ENCODE measurements around the gene DYNC1I1.

DYNC1I1 gene

DNA sequence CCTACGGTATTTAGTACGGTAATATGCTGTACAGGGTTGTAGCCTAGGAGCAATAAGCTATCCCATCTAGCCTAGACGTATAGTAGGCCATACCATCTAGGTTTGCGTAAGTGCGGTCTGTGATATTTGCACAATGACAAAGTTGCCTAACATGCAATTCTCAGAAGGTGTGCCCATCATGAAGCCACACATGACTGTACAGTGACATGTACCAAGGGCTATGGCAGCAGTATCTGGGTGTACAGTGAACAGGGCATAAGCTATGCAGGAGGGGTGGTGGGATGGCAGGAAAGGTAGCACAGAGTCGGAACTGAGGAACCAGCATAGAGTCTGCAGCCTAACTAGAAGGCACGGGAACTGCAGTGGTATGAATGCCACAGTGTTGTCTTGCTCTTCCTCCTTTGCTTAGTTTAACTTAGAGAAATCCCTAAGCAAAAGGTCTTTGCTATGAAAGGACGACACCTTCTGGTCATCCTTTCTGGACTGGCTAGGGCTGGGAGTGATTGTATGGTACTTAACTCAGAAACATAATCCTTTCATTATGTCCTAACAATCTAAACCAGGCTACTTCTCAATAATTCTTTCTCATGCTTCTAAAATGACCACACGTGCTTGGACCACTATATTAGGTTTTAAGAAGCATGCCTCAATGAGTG, 93.5 kb downstream of the DYNC1I1 start:
- no peaks in the 10 kb centered on the region for H3K27me3 ChIP-seq (ENCODE audit: control insufficient read depth, insufficient read depth, low read length)
- no peaks in the 10 kb centered on the region for H3K9me3 ChIP-seq (ENCODE audit: control insufficient read depth, low read depth, low read length)
- H3K4me1 ChIP-seq (ENCODE audit: control insufficient read depth, low read depth, low read length), result no peaks in the 10 kb centered on the region
- H3K9ac ChIP-seq (ENCODE audit: low read length), result no peak overlapping the region
- no peak overlapping the region for H3K4me3 ChIP-seq (ENCODE audit: low read length)
- no peak overlapping the region for H3K27ac ChIP-seq (ENCODE audit: low read length)
- no peaks in the 10 kb centered on the region for H3K36me3 ChIP-seq (ENCODE audit: control insufficient read depth, low read depth, low read length)

- H3K4me3 ChIP-seq (ENCODE audit: low read length), result no peak overlapping the region
- H3K9ac ChIP-seq (ENCODE audit: low read length), result no peak overlapping the region
- no peaks in the 10 kb centered on the region for H3K27me3 ChIP-seq (ENCODE audit: control insufficient read depth, insufficient read depth, low read length)
- no peaks in the 10 kb centered on the region for H3K9me3 ChIP-seq (ENCODE audit: control insufficient read depth, low read depth, low read length)
- no peaks in the 10 kb centered on the region for H3K4me1 ChIP-seq (ENCODE audit: control insufficient read depth, low read depth, low read length)
- no peak overlapping the region for H3K27ac ChIP-seq (ENCODE audit: low read length)
- H3K36me3 ChIP-seq (ENCODE audit: control insufficient read depth, low read depth, low read length), result no peaks in the 10 kb centered on the region
Observed at GRCh38 chr7:95867309-95867708, 95.0 kb downstream of the DYNC1I1 start.

DNA sequence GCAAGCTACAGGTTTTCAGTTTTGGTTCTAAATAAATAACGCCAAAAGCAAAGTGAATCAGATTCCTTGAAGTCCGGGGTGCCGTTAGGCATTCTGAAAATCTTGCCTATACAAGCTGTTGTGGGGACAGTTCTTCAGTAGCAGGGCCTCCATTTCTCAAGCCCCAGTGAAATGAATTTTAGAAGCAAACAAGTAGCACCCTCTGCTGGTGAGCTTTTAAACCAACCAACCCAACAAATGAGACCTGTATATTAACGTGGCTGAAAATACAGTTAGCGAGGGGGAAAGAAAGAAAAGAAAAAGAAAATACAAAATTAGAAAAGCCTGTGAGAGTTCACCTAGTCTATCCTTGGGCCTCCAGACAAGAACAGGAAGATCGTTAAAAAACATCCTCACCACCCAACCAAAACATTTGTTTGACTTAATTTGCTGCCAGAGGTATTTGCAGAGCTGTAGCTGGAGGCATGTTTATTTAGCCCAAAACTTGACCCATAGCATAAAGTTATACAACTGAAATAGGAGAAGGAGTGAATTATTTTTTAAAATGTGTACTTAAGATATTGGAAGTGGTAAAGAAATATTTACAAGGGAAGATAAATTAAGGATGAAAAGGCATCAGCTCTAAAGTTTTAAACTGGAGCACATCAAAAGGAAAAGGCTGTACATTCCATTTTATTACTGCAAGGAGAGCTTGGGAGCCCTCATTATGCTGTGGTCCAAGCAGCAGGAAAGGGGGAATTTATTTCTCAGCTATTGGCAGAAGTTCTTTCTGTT, 98.9 kb downstream of the DYNC1I1 start:
- Histone ChIP-seq H3K9ac (ENCODE audit: low read length) (no peak overlapping the region), H3K4me3 (ENCODE audit: low read length) (no peak overlapping the region), H3K27me3 (ENCODE audit: control insufficient read depth, insufficient read depth, low read length) (no peaks in the 10 kb centered on the region), H3K9me3 (ENCODE audit: control insufficient read depth, low read depth, low read length) (no peaks in the 10 kb centered on the region), H3K4me1 (ENCODE audit: control insufficient read depth, low read depth, low read length) (no peaks in the 10 kb centered on the region), H3K36me3 (ENCODE audit: control insufficient read depth, low read depth, low read length) (no peaks in the 10 kb centered on the region), H3K27ac (ENCODE audit: low read length) (no peak overlapping the region)

DNA sequence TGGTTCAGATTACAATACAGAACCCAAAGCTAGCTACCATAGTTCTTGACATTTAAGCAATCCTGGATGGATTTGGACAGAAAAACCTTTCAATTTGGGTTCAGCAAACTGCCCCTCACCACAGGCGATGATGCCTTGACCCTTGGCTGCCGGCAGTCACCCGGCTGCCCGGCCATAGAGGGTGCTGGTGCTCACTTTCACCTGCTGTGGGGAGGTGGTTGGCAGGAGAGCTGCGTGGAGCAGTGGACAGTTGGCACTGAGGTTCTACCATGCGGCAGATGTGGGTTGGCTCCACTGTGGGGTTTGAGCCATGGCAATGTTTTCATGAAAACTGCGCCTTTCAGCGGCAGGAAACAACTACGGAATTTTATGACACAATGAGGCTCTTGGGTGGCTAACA, 99.5 kb downstream of the DYNC1I1 start:
- H3K36me3 ChIP-seq (ENCODE audit: control insufficient read depth, low read depth, low read length), result no peaks in the 10 kb centered on the region
- no peak overlapping the region for H3K4me3 ChIP-seq (ENCODE audit: low read length)
- H3K4me1 ChIP-seq (ENCODE audit: control insufficient read depth, low read depth, low read length), result no peaks in the 10 kb centered on the region
- no peak overlapping the region for H3K9ac ChIP-seq (ENCODE audit: low read length)
- no peaks in the 10 kb centered on the region for H3K27me3 ChIP-seq (ENCODE audit: control insufficient read depth, insufficient read depth, low read length)
- no peak overlapping the region for H3K27ac ChIP-seq (ENCODE audit: low read length)
- no peaks in the 10 kb centered on the region for H3K9me3 ChIP-seq (ENCODE audit: control insufficient read depth, low read depth, low read length)

DNA sequence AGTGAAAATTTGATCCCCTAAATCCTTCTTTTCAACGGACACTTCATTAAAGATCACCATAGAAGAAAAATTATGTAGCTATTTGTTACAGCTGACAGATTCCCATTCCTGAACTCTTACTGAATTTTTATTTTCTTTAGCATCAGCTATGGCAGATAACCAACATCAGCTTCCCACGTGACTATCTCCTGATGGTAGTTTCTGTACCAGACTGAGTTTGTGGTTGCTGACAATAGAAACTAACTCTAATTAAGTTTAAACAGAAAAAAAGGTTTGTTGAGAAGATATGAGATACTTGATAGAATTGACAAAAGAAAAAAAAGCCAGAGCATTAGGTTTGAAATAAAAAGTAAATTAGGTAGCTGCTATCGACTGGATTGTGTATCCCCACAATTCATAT, 101.8 kb downstream of the DYNC1I1 start:
- Histone ChIP-seq H3K36me3 (ENCODE audit: control insufficient read depth, low read depth, low read length) (no peaks in the 10 kb centered on the region), H3K27me3 (ENCODE audit: control insufficient read depth, insufficient read depth, low read length) (no peaks in the 10 kb centered on the region), H3K4me1 (ENCODE audit: control insufficient read depth, low read depth, low read length) (no peaks in the 10 kb centered on the region), H3K9ac (ENCODE audit: low read length) (no peak overlapping the region), H3K9me3 (ENCODE audit: control insufficient read depth, low read depth, low read length) (no peaks in the 10 kb centered on the region), H3K4me3 (ENCODE audit: low read length) (no peak overlapping the region), H3K27ac (ENCODE audit: low read length) (no peak overlapping the region)

DNA sequence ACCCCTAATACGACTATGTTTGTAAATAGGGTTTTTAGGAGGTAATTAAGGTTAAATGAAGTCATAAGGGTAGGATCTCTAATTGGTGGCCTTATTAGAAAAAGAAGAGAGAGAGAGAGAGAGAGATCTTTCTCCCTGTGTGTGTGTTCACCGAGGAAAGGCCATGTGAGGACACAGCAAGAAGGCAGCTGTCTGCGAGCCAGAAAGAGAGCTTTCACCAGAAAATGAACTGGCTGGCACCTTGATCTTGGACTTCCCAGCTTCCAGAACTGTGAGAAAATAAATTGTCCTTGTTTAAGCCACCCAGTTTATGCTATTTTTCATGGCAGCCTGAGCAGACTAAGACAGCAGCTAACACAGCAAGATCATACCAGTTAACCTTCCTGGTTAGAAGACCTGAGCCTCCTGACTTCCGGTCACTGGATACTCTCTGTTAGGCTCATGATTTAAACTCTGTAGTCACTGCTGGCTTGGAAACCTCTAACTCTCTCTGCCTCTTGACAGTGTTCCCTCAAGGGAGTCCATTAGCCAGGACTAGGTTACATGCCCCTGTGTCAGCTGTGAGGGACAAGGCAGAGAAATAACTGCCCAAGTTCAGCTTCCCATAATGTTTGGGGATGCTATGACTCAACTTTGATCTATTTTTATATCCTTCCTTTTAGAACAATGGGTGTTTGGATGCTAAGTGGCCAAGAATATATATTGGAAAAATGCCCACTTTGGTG, 102.3 kb downstream of the DYNC1I1 start:
- H3K36me3 ChIP-seq (ENCODE audit: control insufficient read depth, low read depth, low read length), result no peaks in the 10 kb centered on the region
- H3K27me3 ChIP-seq (ENCODE audit: control insufficient read depth, insufficient read depth, low read length), result no peaks in the 10 kb centered on the region
- H3K4me1 ChIP-seq (ENCODE audit: control insufficient read depth, low read depth, low read length), result no peaks in the 10 kb centered on the region
- no peaks in the 10 kb centered on the region for H3K9me3 ChIP-seq (ENCODE audit: control insufficient read depth, low read depth, low read length)
- H3K4me3 ChIP-seq (ENCODE audit: low read length), result no peak overlapping the region
- H3K27ac ChIP-seq (ENCODE audit: low read length), result no peak overlapping the region
- no peak overlapping the region for H3K9ac ChIP-seq (ENCODE audit: low read length)

DNA sequence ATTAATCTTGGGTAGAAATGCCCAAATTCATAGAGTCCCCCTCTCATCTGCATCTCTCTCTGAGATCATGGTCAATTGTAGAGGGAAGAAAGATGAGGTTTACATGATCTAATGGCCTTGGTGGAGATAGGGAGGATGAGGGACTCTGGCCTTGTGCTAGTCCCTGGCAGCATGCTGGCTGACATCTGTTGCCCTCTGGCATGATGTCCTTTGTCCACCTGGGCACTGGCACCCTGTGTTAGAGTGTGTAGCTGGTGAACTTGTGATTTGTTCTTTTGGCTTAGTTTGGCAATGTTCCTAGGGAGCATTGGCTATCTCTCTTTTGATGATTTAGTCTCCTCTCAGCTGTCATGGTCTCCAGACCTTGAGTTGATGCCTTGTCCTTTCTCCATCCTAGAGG, 103.2 kb downstream of the DYNC1I1 start:
- Histone ChIP-seq H3K9me3 (ENCODE audit: control insufficient read depth, low read depth, low read length) (no peaks in the 10 kb centered on the region), H3K4me3 (ENCODE audit: low read length) (no peak overlapping the region), H3K27ac (ENCODE audit: low read length) (no peak overlapping the region), H3K27me3 (ENCODE audit: control insufficient read depth, insufficient read depth, low read length) (no peaks in the 10 kb centered on the region), H3K4me1 (ENCODE audit: control insufficient read depth, low read depth, low read length) (no peaks in the 10 kb centered on the region), H3K9ac (ENCODE audit: low read length) (no peak overlapping the region), H3K36me3 (ENCODE audit: control insufficient read depth, low read depth, low read length) (no peaks in the 10 kb centered on the region)

GRCh38 chr7:95878677-95879076, 106.3 kb downstream of the DYNC1I1 start:
- Histone ChIP-seq H3K4me1 (ENCODE audit: control insufficient read depth, low read depth, low read length) (no peaks in the 10 kb centered on the region), H3K4me3 (ENCODE audit: low read length) (no peak overlapping the region), H3K27me3 (ENCODE audit: control insufficient read depth, insufficient read depth, low read length) (no peaks in the 10 kb centered on the region), H3K9ac (ENCODE audit: low read length) (no peak overlapping the region), H3K36me3 (ENCODE audit: control insufficient read depth, low read depth, low read length) (no peaks in the 10 kb centered on the region), H3K27ac (ENCODE audit: low read length) (no peak overlapping the region), H3K9me3 (ENCODE audit: control insufficient read depth, low read depth, low read length) (no peaks in the 10 kb centered on the region)

- Histone ChIP-seq H3K4me1 (ENCODE audit: control insufficient read depth, low read depth, low read length) (peaks cover 1% of the 10 kb centered on the region), H3K9ac (ENCODE audit: low read length) (no peak overlapping the region), H3K9me3 (ENCODE audit: control insufficient read depth, low read depth, low read length) (no peaks in the 10 kb centered on the region), H3K27me3 (ENCODE audit: control insufficient read depth, insufficient read depth, low read length) (no peaks in the 10 kb centered on the region), H3K4me3 (ENCODE audit: low read length) (no peak overlapping the region), H3K27ac (ENCODE audit: low read length) (no peak overlapping the region), H3K36me3 (ENCODE audit: control insufficient read depth, low read depth, low read length) (no peaks in the 10 kb centered on the region)
Observed at GRCh38 chr7:95881597-95881996, 109.2 kb downstream of the DYNC1I1 start.

- Histone ChIP-seq H3K9ac (ENCODE audit: low read length) (no peak overlapping the region), H3K36me3 (ENCODE audit: control insufficient read depth, low read depth, low read length) (no peaks in the 10 kb centered on the region), H3K27me3 (ENCODE audit: control insufficient read depth, insufficient read depth, low read length) (no peaks in the 10 kb centered on the region), H3K9me3 (ENCODE audit: control insufficient read depth, low read depth, low read length) (no peaks in the 10 kb centered on the region), H3K27ac (ENCODE audit: low read length) (no peak overlapping the region), H3K4me1 (ENCODE audit: control insufficient read depth, low read depth, low read length) (peaks cover 3% of the 10 kb centered on the region), H3K4me3 (ENCODE audit: low read length) (no peak overlapping the region)
Observed at GRCh38 chr7:95883217-95883616, 110.9 kb downstream of the DYNC1I1 start.

DNA sequence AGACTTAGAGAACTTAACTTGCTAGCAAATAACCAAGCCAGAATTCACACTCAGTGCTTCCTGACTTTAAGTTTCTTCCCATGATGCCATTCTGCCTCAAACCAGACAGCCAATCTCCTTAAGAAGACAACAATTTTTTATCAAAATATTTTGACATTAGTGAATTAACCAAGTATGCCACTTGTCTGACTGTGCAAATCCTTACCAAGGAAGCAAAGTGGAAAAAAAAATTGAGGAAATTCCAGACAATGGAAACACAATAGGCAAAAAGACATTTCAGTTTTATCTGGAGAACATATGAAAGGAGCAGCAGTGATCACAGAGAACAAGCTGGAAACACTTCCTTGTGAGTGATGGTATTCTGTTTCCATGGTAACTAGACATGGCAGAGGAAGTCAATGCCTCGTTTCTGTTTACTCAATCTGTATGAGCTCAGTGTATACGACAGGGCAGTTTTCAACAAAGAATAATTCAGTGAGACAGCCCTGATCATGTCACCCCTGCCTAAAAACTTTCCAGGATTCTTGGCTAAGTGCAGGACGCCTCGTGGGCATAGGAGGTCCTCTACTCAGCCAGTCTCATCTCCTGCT, 114.2 kb downstream of the DYNC1I1 start:
- Histone ChIP-seq H3K4me3 (ENCODE audit: low read length) (no peak overlapping the region), H3K4me1 (ENCODE audit: control insufficient read depth, low read depth, low read length) (peaks cover 3% of the 10 kb centered on the region), H3K27ac (ENCODE audit: low read length) (no peak overlapping the region), H3K9ac (ENCODE audit: low read length) (no peak overlapping the region), H3K27me3 (ENCODE audit: control insufficient read depth, insufficient read depth, low read length) (no peaks in the 10 kb centered on the region), H3K36me3 (ENCODE audit: control insufficient read depth, low read depth, low read length) (no peaks in the 10 kb centered on the region), H3K9me3 (ENCODE audit: control insufficient read depth, low read depth, low read length) (no peaks in the 10 kb centered on the region)
